GM23248 (cell line): ENCODE results near the gene FAM240A. TPM values are rescaled to one million over a fixed set of nuclear protein-coding genes. Genes with fewer than 3 reads are reported as not detected.

Experiments
- DNase-seq: peaks from one replicate; pipeline ENCODE4 v3.0.0-alpha.2; 2015
- H2AFZ ChIP-seq: fragments of 200-600 bp; sonication (generic); 2 replicates; pipeline ENCODE4 v1.6.1; 2016; ENCODE audit warnings: antibody characterized with exemption
- H3F3A ChIP-seq: fragments of 200-600 bp; sonication (generic); 2 replicates; pipeline ENCODE4 v1.6.1; 2016; ENCODE audit warnings: mild to moderate bottlenecking, antibody characterized with exemption, mixed run types; ENCODE audit not compliant: insufficient read depth
- H3K27ac ChIP-seq: fragments of 200-600 bp; sonication (generic); 2 replicates; pipeline ENCODE4 v1.5.1; 2016; ENCODE audit warnings: mild to moderate bottlenecking
- H3K27me3 ChIP-seq: fragments of 200-600 bp; sonication (generic); replicated peaks from 2 replicates; pipeline ENCODE4 v1.6.1; 2016; ENCODE audit warnings: mild to moderate bottlenecking; ENCODE audit not compliant: insufficient read depth
- H3K36me3 ChIP-seq: fragments of 200-600 bp; sonication (generic); 2 replicates; pipeline ENCODE4 v1.6.1; 2016; ENCODE audit warnings: low read depth, mild to moderate bottlenecking
- H3K4me1 ChIP-seq: fragments of 200-600 bp; sonication (generic); 2 replicates; pipeline ENCODE4 v1.6.1; 2016; ENCODE audit warnings: mild to moderate bottlenecking; ENCODE audit not compliant: insufficient read depth
- H3K4me2 ChIP-seq: fragments of 200-600 bp; sonication (generic); one replicate; pipeline ENCODE4 v1.6.1; 2016; ENCODE audit warnings: mild to moderate bottlenecking; ENCODE audit not compliant: unreplicated experiment
- H3K4me3 ChIP-seq: fragments of 200-600 bp; sonication (generic); 2 replicates; pipeline ENCODE4 v1.5.1; 2016; ENCODE audit warnings: mild to moderate bottlenecking
- H3K79me2 ChIP-seq: fragments of 200-600 bp; sonication (generic); 2 replicates; pipeline ENCODE4 v1.6.1; 2016; ENCODE audit warnings: mild to moderate bottlenecking; ENCODE audit not compliant: insufficient read depth
- H3K9ac ChIP-seq: fragments of 200-600 bp; sonication (generic); 2 replicates; pipeline ENCODE4 v1.6.1; 2016; ENCODE audit warnings: mild to moderate bottlenecking
- H3K9me2 ChIP-seq: fragments of 200-600 bp; sonication (generic); 2 replicates; pipeline ENCODE4 v1.6.1; 2016; ENCODE audit warnings: mixed run types, mild to moderate bottlenecking, moderate library complexity; ENCODE audit not compliant: insufficient read depth
- H3K9me3 ChIP-seq: fragments of 200-600 bp; sonication (generic); one replicate; pipeline ENCODE4 v1.6.1; 2017; ENCODE audit warnings: low read depth
- H4K20me1 ChIP-seq: fragments of 200-600 bp; sonication (generic); 2 replicates; pipeline ENCODE4 v1.6.0; 2016; ENCODE audit not compliant: insufficient read depth
- EZH2 ChIP-seq: fragments of 200-600 bp; sonication (generic); IDR thresholded peaks from 2 replicates; pipeline ENCODE4 v1.6.1; 2018; ENCODE audit warnings: antibody characterized with exemption, mild to moderate bottlenecking; ENCODE audit not compliant: insufficient read depth, poor library complexity, severe bottlenecking
- EZH2phosphoT487 ChIP-seq: fragments of 200-600 bp; sonication (generic); IDR thresholded peaks from 2 replicates; pipeline ENCODE4 v1.6.1; 2018; ENCODE audit warnings: antibody characterized with exemption, moderate library complexity, mild to moderate bottlenecking, low read depth; ENCODE audit not compliant: insufficient read depth
- WGBS, 2 experiments: methylation state at CpG; one replicate each; pipeline ENCODE4 v1.1.6; 2015 to 2017; ENCODE audit warnings: low lambda C conversion rate in 2 of 2, low coverage in 1 of 2; ENCODE audit errors: missing lambda C conversion rate in 2 of 2; 5-methylcytosine and 5-hydroxymethylcytosine counted together
- in situ Hi-C: fragments of 300-500 bp; cut with MboI; formaldehyde crosslinking; loops from 2 replicates; pipeline ENCODE4 v1.15.0; 2020
- polyA plus RNA-seq: library from polyadenylated mRNA; unstranded; fragments of >200 nt; fragmentation: Nextera tagmentation; extraction: Ambion mirVana; gene quantifications from 2 replicates; pipeline ENCODE4 v1.2.1, GENCODE V29; 2016
- total RNA-seq: library from RNA; depleted of rRNA; stranded (reverse); fragments of >200 nt; shearing (Covaris generic); gene quantifications from 2 replicates; pipeline ENCODE4 v1.2.3, GENCODE V29; 2014

The FAM240A gene
- total and polyA plus RNA-seq, 2 experiments from 2014 or later, result not detected

- Histone ChIP-seq H3K27me3 (no peaks in the 10 kb centered on the region), H3F3A (peaks cover 4% of the 10 kb centered on the region; the same call in 1 of the 2 replicates), H4K20me1 (no peaks in the 10 kb centered on the region), H3K27ac (no peak overlapping the region), H3K9me2 (no peaks in the 10 kb centered on the region), H3K9ac (no peak overlapping the region), H3K36me3 (no peaks in the 10 kb centered on the region), H3K79me2 (no peaks in the 10 kb centered on the region), H3K9me3 (no peaks in the 10 kb centered on the region), H3K4me3 (no peak overlapping the region), H3K4me1 (peaks cover 15% of the 10 kb centered on the region), H3K4me2 (no peak overlapping the region), H2AFZ (no peak overlapping the region)
- WGBS, 2 experiments, result 77 to 83% methylated on average over 4 of the region's 4 CpGs
- DNase-seq, result no peak
- in situ Hi-C loops, result no loop called here
- no peak for TF ChIP-seq EZH2phosphoT487
- no peak for TF ChIP-seq EZH2
These were observed 13.7 kb downstream of the FAM240A start for GRCh38 chr3:46626039-46626438.

GRCh38 chr3:46627078-46627477, 14.8 kb downstream of the FAM240A start:
- Histone ChIP-seq H3K9me3 (no peaks in the 10 kb centered on the region), H3K4me2 (no peak overlapping the region), H4K20me1 (no peaks in the 10 kb centered on the region), H3F3A (peaks cover 4% of the 10 kb centered on the region; the same call in 1 of the 2 replicates), H3K4me3 (no peak overlapping the region), H3K79me2 (no peaks in the 10 kb centered on the region), H3K27ac (no peak overlapping the region), H3K4me1 (peaks cover 15% of the 10 kb centered on the region), H3K9ac (no peak overlapping the region), H3K27me3 (no peaks in the 10 kb centered on the region), H3K9me2 (no peaks in the 10 kb centered on the region), H3K36me3 (no peaks in the 10 kb centered on the region), H2AFZ (no peak overlapping the region)
- in situ Hi-C loops, result no loop called here
- 89 to 90% methylated on average over 1 of the region's 1 CpG for WGBS, 2 experiments
- TF ChIP-seq EZH2, result no peak
- no peak for TF ChIP-seq EZH2phosphoT487
- DNase-seq, result no peak

GRCh38 chr3:46628901-46629369, 16.6 kb downstream of the FAM240A start:
- Histone ChIP-seq H3K27me3 (no peaks in the 10 kb centered on the region), H3K27ac (peak overlapping the region; percentile 62), H3F3A (peaks cover 4% of the 10 kb centered on the region; the same call in 1 of the 2 replicates), H4K20me1 (no peaks in the 10 kb centered on the region), H3K79me2 (no peaks in the 10 kb centered on the region), H3K9me3 (no peaks in the 10 kb centered on the region), H3K9ac (peak overlapping the region; percentile 66), H3K36me3 (no peaks in the 10 kb centered on the region), H2AFZ (peak overlapping the region; percentile 96), H3K9me2 (no peaks in the 10 kb centered on the region), H3K4me3 (peak overlapping the region; percentile 58), H3K4me2 (peak overlapping the region; percentile 70), H3K4me1 (peaks cover 22% of the 10 kb centered on the region)
- in situ Hi-C loops, result no loop called here
- DNase-seq, result peak; percentile 61
- TF ChIP-seq EZH2phosphoT487, result no peak
- TF ChIP-seq EZH2, result no peak
- 6 to 13% methylated on average over 10 of the region's 10 CpGs for WGBS, 2 experiments

- peak overlapping the region; percentile 58 for H3K4me3 ChIP-seq
These were observed 17.5 kb downstream of the FAM240A start for GRCh38 chr3:46629551-46630517.

More at GRCh38 chr3:46629551-46630517, 17.5 kb downstream of the FAM240A start:
- peak overlapping the region; percentile 70 for H3K4me2 ChIP-seq
- peak overlapping the region; percentile 62 for H3K27ac ChIP-seq
- peak overlapping the region; percentile 66 for H3K9ac ChIP-seq
- H4K20me1 ChIP-seq, result no peaks in the 10 kb centered on the region
- no peaks in the 10 kb centered on the region for H3K9me3 ChIP-seq
- no peaks in the 10 kb centered on the region for H3K79me2 ChIP-seq
- peaks cover 22% of the 10 kb centered on the region for H3K4me1 ChIP-seq
- no peaks in the 10 kb centered on the region for H3K36me3 ChIP-seq
- TF ChIP-seq EZH2 (no peak), EZH2phosphoT487 (no peak)
- DNase-seq, result peak; percentile 94
- H3K9me2 ChIP-seq, result no peaks in the 10 kb centered on the region
- in situ Hi-C loops, result loop anchor here (10.0 kb wide), 1 partner anchor 145 kb away; no protein-coding TSS in a partner anchor
- WGBS, 2 experiments, result 5 to 6% methylated on average over 31 to 34 of the region's 36 CpGs
- H3F3A ChIP-seq, result peaks cover 4% of the 10 kb centered on the region; the same call in 1 of the 2 replicates
- H2AFZ ChIP-seq, result peak overlapping the region; percentile 96
- no peaks in the 10 kb centered on the region for H3K27me3 ChIP-seq
